Measurements from ENCODE around the gene KRT84. TPM values are rescaled to one million over a fixed set of nuclear protein-coding genes. Genes with fewer than 3 reads are reported as not detected.

The KRT84 gene
- total RNA-seq, 1 donor from 2014 or later = not detected

DNA sequence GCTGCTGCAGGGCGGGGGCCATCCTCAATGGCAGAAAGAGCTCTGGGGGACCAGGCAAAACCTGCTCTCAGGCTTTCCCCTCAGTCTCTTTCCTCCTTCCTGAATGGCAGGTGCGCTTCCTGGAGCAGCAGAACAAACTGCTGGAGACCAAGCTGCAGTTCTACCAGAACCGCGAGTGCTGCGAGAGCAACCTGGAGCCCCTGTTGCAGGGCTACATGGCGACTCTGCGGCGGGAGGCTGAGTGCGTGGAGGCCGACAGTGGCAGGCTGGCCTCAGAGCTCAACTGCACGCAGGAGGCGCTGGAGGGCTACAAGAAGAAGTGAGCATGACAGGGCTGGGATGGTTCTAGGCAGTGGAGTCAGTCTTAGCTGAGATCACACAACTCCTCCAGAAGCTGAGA lies 41.3 kb downstream of the KRT84 start:
- TF ChIP-seq, protein P1, sequence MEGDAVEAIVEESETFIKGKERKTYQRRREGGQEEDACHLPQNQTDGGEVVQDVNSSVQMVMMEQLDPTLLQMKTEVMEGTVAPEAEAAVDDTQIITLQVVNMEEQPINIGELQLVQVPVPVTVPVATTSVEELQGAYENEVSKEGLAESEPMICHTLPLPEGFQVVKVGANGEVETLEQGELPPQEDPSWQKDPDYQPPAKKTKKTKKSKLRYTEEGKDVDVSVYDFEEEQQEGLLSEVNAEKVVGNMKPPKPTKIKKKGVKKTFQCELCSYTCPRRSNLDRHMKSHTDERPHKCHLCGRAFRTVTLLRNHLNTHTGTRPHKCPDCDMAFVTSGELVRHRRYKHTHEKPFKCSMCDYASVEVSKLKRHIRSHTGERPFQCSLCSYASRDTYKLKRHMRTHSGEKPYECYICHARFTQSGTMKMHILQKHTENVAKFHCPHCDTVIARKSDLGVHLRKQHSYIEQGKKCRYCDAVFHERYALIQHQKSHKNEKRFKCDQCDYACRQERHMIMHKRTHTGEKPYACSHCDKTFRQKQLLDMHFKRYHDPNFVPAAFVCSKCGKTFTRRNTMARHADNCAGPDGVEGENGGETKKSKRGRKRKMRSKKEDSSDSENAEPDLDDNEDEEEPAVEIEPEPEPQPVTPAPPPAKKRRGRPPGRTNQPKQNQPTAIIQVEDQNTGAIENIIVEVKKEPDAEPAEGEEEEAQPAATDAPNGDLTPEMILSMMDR (IDR thresholded peaks at IDR 0.05) = no peak
- no peaks in the 10 kb centered on the region for H3K4me1 Mint-ChIP-seq (ENCODE audit: unreplicated experiment)
- H3K27me3 Mint-ChIP-seq (ENCODE audit: unreplicated experiment) = peaks cover 39% of the 10 kb centered on the region
- no peak for DNase-seq (ENCODE audit: extremely low spot score, unreplicated experiment)
- H3K27ac Mint-ChIP-seq (ENCODE audit: unreplicated experiment) = no peak overlapping the region
- H3K4me3 Mint-ChIP-seq (ENCODE audit: unreplicated experiment) = no peak overlapping the region
- H3K9me3 Mint-ChIP-seq (ENCODE audit: unreplicated experiment) = peaks cover 8% of the 10 kb centered on the region
- H3K36me3 Mint-ChIP-seq (ENCODE audit: unreplicated experiment) = no peaks in the 10 kb centered on the region

DNA sequence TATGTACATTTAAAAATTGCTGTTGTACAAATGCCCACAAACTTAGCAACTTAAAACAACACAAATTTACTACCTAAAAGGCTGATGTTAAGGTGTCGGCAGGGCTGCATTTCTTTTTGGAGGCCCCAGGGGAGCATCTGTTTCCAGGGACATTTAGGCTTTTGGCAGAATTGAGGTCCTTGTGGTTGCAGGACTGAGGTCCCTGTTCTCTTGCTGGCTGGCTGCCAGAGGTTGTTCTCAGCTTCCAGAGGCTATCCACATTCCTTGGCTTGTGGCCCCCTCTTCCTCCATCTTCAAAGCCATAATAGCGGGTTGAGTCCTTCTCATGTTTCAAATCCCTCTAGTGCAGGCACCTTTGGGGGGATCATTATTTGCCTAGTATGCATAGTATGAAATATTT lies 41.9 kb downstream of the KRT84 start:
- Mint-ChIP-seq H3K4me3 (ENCODE audit: unreplicated experiment) (no peak overlapping the region), H3K36me3 (ENCODE audit: unreplicated experiment) (no peaks in the 10 kb centered on the region), H3K9me3 (ENCODE audit: unreplicated experiment) (peaks cover 8% of the 10 kb centered on the region), H3K27ac (ENCODE audit: unreplicated experiment) (no peak overlapping the region), H3K4me1 (ENCODE audit: unreplicated experiment) (no peaks in the 10 kb centered on the region), H3K27me3 (ENCODE audit: unreplicated experiment) (peaks cover 40% of the 10 kb centered on the region)
- DNase-seq (ENCODE audit: extremely low spot score, unreplicated experiment) = no peak
- TF ChIP-seq, protein P1 (IDR thresholded peaks at IDR 0.05) = no peak

- Mint-ChIP-seq H3K27ac (ENCODE audit: unreplicated experiment) (no peak overlapping the region), H3K4me1 (ENCODE audit: unreplicated experiment) (no peaks in the 10 kb centered on the region), H3K36me3 (ENCODE audit: unreplicated experiment) (no peaks in the 10 kb centered on the region), H3K9me3 (ENCODE audit: unreplicated experiment) (peaks cover 8% of the 10 kb centered on the region), H3K27me3 (ENCODE audit: unreplicated experiment) (peaks cover 38% of the 10 kb centered on the region), H3K4me3 (ENCODE audit: unreplicated experiment) (no peak overlapping the region)
- DNase-seq (ENCODE audit: extremely low spot score, unreplicated experiment) = no peak
- TF ChIP-seq, protein P1 (IDR thresholded peaks at IDR 0.05) = no peak
These were observed 42.5 kb downstream of the KRT84 start for GRCh38 chr12:52342781-52343490.

GRCh38 chr12:52341066-52341580 lies 44.3 kb downstream of the KRT84 start:
- no peak overlapping the region for H3K27ac Mint-ChIP-seq (ENCODE audit: unreplicated experiment)
- peaks cover 35% of the 10 kb centered on the region for H3K27me3 Mint-ChIP-seq (ENCODE audit: unreplicated experiment)
- H3K36me3 Mint-ChIP-seq (ENCODE audit: unreplicated experiment) = no peaks in the 10 kb centered on the region
- TF ChIP-seq, protein P1 (IDR thresholded peaks at IDR 0.05) = no peak
- peaks cover 8% of the 10 kb centered on the region for H3K9me3 Mint-ChIP-seq (ENCODE audit: unreplicated experiment)
- no peak for DNase-seq (ENCODE audit: extremely low spot score, unreplicated experiment)
- no peak overlapping the region for H3K4me3 Mint-ChIP-seq (ENCODE audit: unreplicated experiment)
- peaks cover 2% of the 10 kb centered on the region for H3K4me1 Mint-ChIP-seq (ENCODE audit: unreplicated experiment)

GRCh38 chr12:52338241-52338960 lies 47.1 kb downstream of the KRT84 start:
- TF ChIP-seq, protein P1 (IDR thresholded peaks at IDR 0.05) = no peak

More at GRCh38 chr12:52338241-52338960, 47.1 kb downstream of the KRT84 start:
- Mint-ChIP-seq H3K4me3 (ENCODE audit: unreplicated experiment) (no peak overlapping the region), H3K27me3 (ENCODE audit: unreplicated experiment) (peaks cover 39% of the 10 kb centered on the region), H3K27ac (ENCODE audit: unreplicated experiment) (no peak overlapping the region), H3K9me3 (ENCODE audit: unreplicated experiment) (peaks cover 4% of the 10 kb centered on the region), H3K36me3 (ENCODE audit: unreplicated experiment) (no peaks in the 10 kb centered on the region), H3K4me1 (ENCODE audit: unreplicated experiment) (peaks cover 6% of the 10 kb centered on the region)
- DNase-seq (ENCODE audit: extremely low spot score, unreplicated experiment) = no peak
